Endothelial cell of umbilical vein (primary cell): ENCODE data around the gene BIN1. TPM values are rescaled to one million over a fixed set of nuclear protein-coding genes. Genes with fewer than 3 reads are reported as not detected.

Source experiments
- BruUV-seq: library from RNA; stranded (reverse); fragments of 400-500 nt; replicated peaks from 2 replicates; lab custom pipeline; 2021; lab: Mats Ljungman, UMichigan
- CTCF ChIA-PET: fragments of 300-600, 350-600 bp; sonication (Branson Sonifier 250); formaldehyde crosslinking; loops from one replicate; lab custom pipeline; 2021; ENCODE audit warnings: antibody characterized with exemption, inconsistent platforms; lab: Charles Lee
- POLR2A ChIA-PET: fragments of 300-600, 350-600 bp; sonication (Branson Sonifier 250); formaldehyde crosslinking; loops from one replicate; lab custom pipeline; 2021; ENCODE audit warnings: antibody characterized with exemption, inconsistent platforms; lab: Charles Lee
- DNase-seq: peaks from one replicate; pipeline ENCODE4 v3.0.0-alpha.2; 2011; ENCODE audit warnings: low read depth, low spot score
- FAIRE-seq: peaks from 2 replicates; lab custom pipeline; 2011; peaks lifted over from hg19 to GRCh38; lab: Jason Lieb, UNC
- H2AFZ ChIP-seq: 2 replicates; pipeline ENCODE4 v1.6.0; 2012; ENCODE audit warnings: low read depth, low read length, control low read depth, inconsistent platforms
- H3K27ac ChIP-seq: 2 replicates; pipeline ENCODE4 v1.5.1; 2011; ENCODE audit warnings: low read depth, mild to moderate bottlenecking, control low read depth, low read length, moderate library complexity; ENCODE audit not compliant: insufficient read depth
- H3K27me3 ChIP-seq, 2 experiments: 2 replicates each; pipeline versions ENCODE4 v1.6.0 to v1.6.1; 2011; ENCODE audit warnings: low read length in 2 of 2, mixed read lengths in 1 of 2; ENCODE audit not compliant: control insufficient read depth in 2 of 2, insufficient read depth in 2 of 2
- H3K36me3 ChIP-seq, 2 experiments: 2 replicates in 1 of 2; 3 replicates in 1 of 2; pipeline ENCODE4 v1.5.1; 2011; ENCODE audit warnings: low read length in 2 of 2, mild to moderate bottlenecking in 1 of 2, moderate library complexity in 1 of 2; ENCODE audit not compliant: control insufficient read depth in 2 of 2, insufficient read depth in 2 of 2; ENCODE audit errors: extremely low read depth in 1 of 2
- H3K4me1 ChIP-seq: 3 replicates; pipeline ENCODE4 v1.5.1; 2011; ENCODE audit warnings: mild to moderate bottlenecking, low read length; ENCODE audit not compliant: control insufficient read depth, insufficient read depth; ENCODE audit errors: extremely low read depth
- H3K4me2 ChIP-seq: 2 replicates; pipeline ENCODE4 v1.6.1; 2011; ENCODE audit warnings: low read length, control low read depth, mixed read lengths; ENCODE audit not compliant: insufficient read depth
- H3K4me3 ChIP-seq, 3 experiments: fragments of 200-600 bp in 1 of 3; sonication (generic), shearing (Covaris generic) in 1 of 3; replicated peaks in 1 of 3; 2 replicates each; pipeline ENCODE4 v1.5.1; 2011 to 2016; ENCODE audit warnings: control low read depth in 3 of 3, low read length in 3 of 3, mild to moderate bottlenecking in 2 of 3, inconsistent platforms in 1 of 3, low read depth in 1 of 3, moderate library complexity in 1 of 3; ENCODE audit not compliant: insufficient read depth in 1 of 3
- H3K79me2 ChIP-seq: 2 replicates; pipeline ENCODE4 v1.6.0; 2012; ENCODE audit warnings: low read length, inconsistent platforms; ENCODE audit not compliant: control insufficient read depth, insufficient read depth
- H3K9ac ChIP-seq: replicated peaks from 2 replicates; pipeline ENCODE3; 2011; ENCODE audit warnings: low read length, control low read depth; ENCODE audit not compliant: insufficient read depth; ENCODE audit errors: extremely low read depth
- H3K9me1 ChIP-seq: replicated peaks from 3 replicates; pipeline ENCODE4 v1.6.0; 2011; ENCODE audit warnings: mild to moderate bottlenecking, low read length; ENCODE audit not compliant: control insufficient read depth, insufficient read depth; ENCODE audit errors: extremely low read depth
- H3K9me3 ChIP-seq: replicated peaks from 2 replicates; pipeline ENCODE4 v1.5.1; 2012; ENCODE audit warnings: low read length, inconsistent platforms; ENCODE audit not compliant: control insufficient read depth, insufficient read depth
- H4K20me1 ChIP-seq: replicated peaks from 2 replicates; pipeline ENCODE3; 2011; ENCODE audit warnings: mild to moderate bottlenecking, low read length; ENCODE audit not compliant: control insufficient read depth, insufficient read depth; ENCODE audit errors: extremely low read depth
- CTCF ChIP-seq, 2 donors: IDR thresholded peaks; 1 replicate in 1 of 2; 2 replicates in 1 of 2; pipeline ENCODE4 v1.5.1; 2011; ENCODE audit warnings: low read length in 2 of 2, mild to moderate bottlenecking in 2 of 2, moderate library complexity in 2 of 2, control low read depth in 1 of 2, inconsistent platforms in 1 of 2, low read depth in 1 of 2; ENCODE audit not compliant: insufficient read depth in 1 of 2; ENCODE audit errors: extremely low read depth in 1 of 2
- EZH2 ChIP-seq: IDR thresholded peaks from 2 replicates; pipeline ENCODE4 v1.6.1; 2012; ENCODE audit warnings: borderline replicate concordance, low read depth, mild to moderate bottlenecking, moderate library complexity, low read length, inconsistent platforms; ENCODE audit not compliant: severe bottlenecking
- FOS ChIP-seq: IDR thresholded peaks from 2 replicates; pipeline ENCODE4 v1.6.1; 2011; ENCODE audit warnings: mild to moderate bottlenecking, low read length, moderate library complexity, borderline replicate concordance; ENCODE audit not compliant: insufficient read depth
- GATA2 ChIP-seq: IDR thresholded peaks from 2 replicates; pipeline ENCODE4 v1.7.0; 2011; ENCODE audit warnings: low read depth, mild to moderate bottlenecking, moderate library complexity, mixed read lengths, low read length; ENCODE audit not compliant: insufficient read length, insufficient read depth
- MYC ChIP-seq: IDR thresholded peaks from one replicate; pipeline ENCODE4 v1.6.1; 2011; ENCODE audit warnings: mild to moderate bottlenecking, low read depth, low read length
- POLR2AphosphoS5 ChIP-seq: IDR thresholded peaks from 2 replicates; pipeline ENCODE4 v1.6.1; 2012; ENCODE audit warnings: low read depth, mild to moderate bottlenecking, control low read depth, low read length, moderate library complexity; ENCODE audit not compliant: insufficient read depth
- dilution Hi-C: fragments of 300-500 bp; cut with MboI; formaldehyde crosslinking; loops from one replicate; pipeline ENCODE4 v1.15.0; 2019; ENCODE audit warnings: low sequenced_read_pairs; ENCODE audit not compliant: extremely low pct_ligation_motif_present
- intact Hi-C: fragments of 100-400 bp; cut with micrococcal nuclease; formaldehyde crosslinking; loops from one replicate; pipeline ENCODE4 v1.10.0; 2022
- polyA plus RNA-seq, 4 experiments: library from polyadenylated mRNA; depleted of rRNA in 3 of 4; stranded (reverse) in 3 of 4; unstranded in 1 of 4; fragments of >200 nt; gene quantifications; 2 replicates each; pipeline versions ENCODE4 v1.2.1 to v1.2.3, GENCODE V29; 2011 to 2012; ENCODE audit warnings: missing spikeins in 1 of 4
- total RNA-seq: library from RNA; stranded (reverse); gene quantifications from 2 replicates; pipeline ENCODE4 v1.2.3, GENCODE V29; 2021

Gene BIN1
- total and polyA plus RNA-seq, 2 donors (not counting 3 experiments of a cell fraction or from before 2014, with no cell fraction given) = 26.3 to 36.9 TPM

- Histone ChIP-seq H3K4me1 (peaks cover 24% of the 10 kb centered on the region), H3K36me3 (no peaks in the 10 kb centered on the region), H3K79me2 (no peaks in the 10 kb centered on the region), H4K20me1 (no peaks in the 10 kb centered on the region), H3K27me3 (peaks cover 0 to 7% of the 10 kb centered on the region in 2 experiments), H3K4me3 (no peak overlapping the region), H3K9me1 (no peaks in the 10 kb centered on the region), H2AFZ (peak overlapping the region; percentile 15), H3K9me3 (no peaks in the 10 kb centered on the region), H3K27ac (no peak overlapping the region), H3K4me2 (no peak overlapping the region), H3K9ac (no peak overlapping the region)
- POLR2A ChIA-PET = no interaction called here
- dilution Hi-C loops (no loop called here), intact Hi-C loops (no loop called here)
- no peak for TF ChIP-seq EZH2
- no peak for TF ChIP-seq FOS
- no peak for TF ChIP-seq MYC
- TF ChIP-seq CTCF (IDR thresholded peaks at IDR 0.05; ENCODE audit: extremely low read depth in 1 of 2, insufficient read depth in 1 of 2, low read depth in 1 of 2, low read length in 2 of 2) = no peak
- TF ChIP-seq POLR2AphosphoS5 = no peak
- no peak for TF ChIP-seq GATA2
- DNase-seq = no peak
- FAIRE-seq = no peak
- CTCF ChIA-PET = interaction anchor here (1.0 to 3.7 kb wide), 2 partner anchors 11 to 75 kb away, joined by 7 to 18 read pairs; no protein-coding TSS in a partner anchor
- BruUV-seq = no TSS peak
These were observed 36.0 kb upstream of the BIN1 start for GRCh38 chr2:127142663-127143630.
